ENCODE results near the gene BCL2A1.

- TF ChIP-seq, protein P1, sequence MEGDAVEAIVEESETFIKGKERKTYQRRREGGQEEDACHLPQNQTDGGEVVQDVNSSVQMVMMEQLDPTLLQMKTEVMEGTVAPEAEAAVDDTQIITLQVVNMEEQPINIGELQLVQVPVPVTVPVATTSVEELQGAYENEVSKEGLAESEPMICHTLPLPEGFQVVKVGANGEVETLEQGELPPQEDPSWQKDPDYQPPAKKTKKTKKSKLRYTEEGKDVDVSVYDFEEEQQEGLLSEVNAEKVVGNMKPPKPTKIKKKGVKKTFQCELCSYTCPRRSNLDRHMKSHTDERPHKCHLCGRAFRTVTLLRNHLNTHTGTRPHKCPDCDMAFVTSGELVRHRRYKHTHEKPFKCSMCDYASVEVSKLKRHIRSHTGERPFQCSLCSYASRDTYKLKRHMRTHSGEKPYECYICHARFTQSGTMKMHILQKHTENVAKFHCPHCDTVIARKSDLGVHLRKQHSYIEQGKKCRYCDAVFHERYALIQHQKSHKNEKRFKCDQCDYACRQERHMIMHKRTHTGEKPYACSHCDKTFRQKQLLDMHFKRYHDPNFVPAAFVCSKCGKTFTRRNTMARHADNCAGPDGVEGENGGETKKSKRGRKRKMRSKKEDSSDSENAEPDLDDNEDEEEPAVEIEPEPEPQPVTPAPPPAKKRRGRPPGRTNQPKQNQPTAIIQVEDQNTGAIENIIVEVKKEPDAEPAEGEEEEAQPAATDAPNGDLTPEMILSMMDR (IDR thresholded peaks at IDR 0.05): no peak
- TF ChIP-seq POLR2A (IDR thresholded peaks at IDR 0.05): no peak
Observed at GRCh38 chr15:79978655-79979514, 7.9 kb upstream of the BCL2A1 start.
